CD4-positive, alpha-beta T cell treated with Interleukin-6 at 100 ng/mL for 8 hours (primary cell): ENCODE data around the gene MAEA.
"Not testable (repeated sequence)": the region's sequence is repeated elsewhere in the genome, so short reads cannot be mapped to it uniquely, and the experiment has no call there.

Source experiments
- DNase-seq: peaks from one replicate; pipeline ENCODE4 v3.0.0-alpha.2; 2020; ENCODE audit warnings: mixed read lengths, low spot score

The MAEA gene

DNA sequence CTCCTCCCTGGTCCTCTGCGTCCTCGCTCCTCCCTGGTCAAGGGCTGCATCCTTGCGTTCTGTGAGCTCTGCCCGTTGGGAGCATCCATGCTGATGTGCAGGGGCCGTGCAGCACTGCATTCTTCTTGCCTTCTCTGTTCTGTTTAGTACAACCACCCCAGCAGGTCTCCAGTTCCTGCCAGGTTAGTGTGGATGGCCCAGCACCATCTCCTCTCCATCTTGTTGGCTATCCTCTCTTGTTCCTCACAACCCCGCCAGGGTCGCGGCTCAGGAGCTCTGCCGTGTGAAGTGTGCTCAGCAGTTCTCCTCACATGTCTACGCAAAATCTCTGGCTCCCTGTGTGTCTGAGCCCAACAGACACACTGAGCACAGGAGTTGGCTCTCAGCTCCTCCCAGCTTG lies 10.4 kb upstream of the MAEA start:
- no peak for DNase-seq

DNA sequence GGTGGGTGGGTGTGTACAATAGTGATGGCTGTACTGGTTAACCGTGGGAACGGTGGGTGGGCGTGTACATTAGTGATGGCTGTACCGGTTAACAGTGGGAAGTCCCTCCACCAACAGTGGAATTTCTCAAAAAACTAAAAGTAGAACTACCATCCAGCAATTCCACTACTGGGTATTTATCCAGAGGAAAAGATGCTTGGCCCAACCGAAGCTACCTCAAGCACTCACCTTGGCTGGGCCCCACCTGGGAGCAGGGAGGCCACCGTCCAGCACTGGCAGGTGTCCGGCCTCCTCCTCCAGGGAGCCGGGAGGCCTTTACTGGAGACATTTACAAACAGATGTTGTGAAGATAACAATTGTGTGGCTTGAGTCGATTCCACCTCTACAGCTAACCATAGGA lies 6.0 kb upstream of the MAEA start:
- no peak for DNase-seq

DNA sequence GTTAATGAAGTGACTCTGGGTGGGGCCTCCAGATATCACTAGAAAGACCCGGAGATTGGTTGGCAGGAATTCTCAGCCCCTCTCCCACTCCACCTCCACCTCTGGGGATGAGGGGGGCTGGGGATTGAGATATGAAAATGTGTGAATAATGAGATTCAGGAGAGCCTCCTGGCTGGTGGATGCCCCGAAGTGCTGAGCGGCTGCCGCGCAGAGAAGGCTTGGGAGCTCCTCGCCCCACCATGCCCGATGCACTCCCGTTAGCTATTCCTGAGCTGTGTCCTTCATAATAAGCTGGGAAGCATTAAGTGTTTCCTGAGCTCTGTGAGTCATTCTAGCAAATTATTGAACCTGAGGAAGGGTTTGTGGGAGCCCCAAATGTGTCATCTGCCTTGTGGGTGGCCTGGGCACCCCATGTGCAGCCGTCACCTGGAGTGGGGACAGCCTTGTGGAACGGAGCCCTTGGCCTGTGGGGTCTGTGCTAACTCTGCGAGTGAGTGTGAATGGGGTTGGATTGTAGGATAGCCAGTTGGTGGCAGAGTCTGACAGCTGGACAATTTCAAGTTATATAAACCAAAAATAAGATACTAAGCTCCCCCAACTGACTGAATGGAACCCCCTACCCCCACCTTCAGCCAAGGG lies 4.4 kb upstream of the MAEA start:
- DNase-seq: no peak

DNA sequence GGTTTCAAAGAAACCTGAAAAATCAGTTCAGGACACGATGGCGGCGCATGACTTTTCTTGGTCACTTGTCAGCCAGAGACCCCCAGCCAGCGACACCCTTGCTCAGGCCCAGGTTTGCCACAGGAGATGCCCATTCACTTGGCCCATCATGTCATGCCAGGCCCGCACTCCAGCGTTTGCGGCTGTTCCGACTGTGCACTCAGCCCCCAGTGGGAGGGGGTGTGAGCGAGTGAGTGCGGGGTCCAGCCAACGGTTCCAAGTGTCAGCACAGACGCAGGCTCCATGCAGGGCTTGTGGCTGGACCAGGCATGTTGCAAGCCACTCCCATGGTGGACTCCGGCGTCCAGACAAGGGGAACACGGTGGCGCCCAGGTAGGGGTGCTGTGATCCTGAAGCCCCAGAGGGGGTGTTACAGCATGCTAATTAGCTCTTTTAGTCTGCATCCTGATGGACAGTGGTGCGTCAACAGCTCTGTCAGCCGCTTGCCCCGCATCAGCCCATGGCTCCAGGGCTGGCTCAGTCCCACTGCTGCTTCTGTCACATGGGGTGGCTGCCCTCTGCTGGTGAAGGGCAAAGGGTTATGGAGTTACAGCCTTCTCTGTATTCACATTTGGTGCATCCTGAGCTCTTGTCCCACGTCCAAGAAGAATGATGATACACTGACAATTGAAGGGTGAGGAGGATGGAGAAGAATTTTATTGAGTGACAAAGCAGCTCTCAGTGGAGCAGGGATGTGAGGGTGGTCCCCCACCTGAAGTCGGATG lies 3.7 kb upstream of the MAEA start:
- DNase-seq: peak; percentile 15

DNA sequence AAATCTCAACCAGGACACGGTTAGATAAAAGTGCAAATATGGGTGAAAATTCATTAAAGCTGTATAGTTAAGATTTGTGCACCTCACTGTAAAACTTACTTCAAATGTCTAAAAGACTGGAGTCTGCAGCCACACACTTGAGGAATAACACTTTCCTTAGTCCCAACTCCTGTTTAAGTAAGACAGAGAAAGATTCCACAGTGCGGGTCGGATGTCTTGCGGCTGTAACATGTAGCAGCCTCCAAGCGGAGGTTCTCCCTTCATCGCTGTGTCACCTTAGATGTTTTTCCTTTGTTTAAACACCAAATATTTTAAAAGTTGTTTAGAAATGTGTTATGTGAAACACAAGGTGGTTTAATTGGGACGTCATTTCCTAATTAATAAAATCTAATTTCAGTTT lies 905 bp upstream of the MAEA start:
- no peak for DNase-seq

DNA sequence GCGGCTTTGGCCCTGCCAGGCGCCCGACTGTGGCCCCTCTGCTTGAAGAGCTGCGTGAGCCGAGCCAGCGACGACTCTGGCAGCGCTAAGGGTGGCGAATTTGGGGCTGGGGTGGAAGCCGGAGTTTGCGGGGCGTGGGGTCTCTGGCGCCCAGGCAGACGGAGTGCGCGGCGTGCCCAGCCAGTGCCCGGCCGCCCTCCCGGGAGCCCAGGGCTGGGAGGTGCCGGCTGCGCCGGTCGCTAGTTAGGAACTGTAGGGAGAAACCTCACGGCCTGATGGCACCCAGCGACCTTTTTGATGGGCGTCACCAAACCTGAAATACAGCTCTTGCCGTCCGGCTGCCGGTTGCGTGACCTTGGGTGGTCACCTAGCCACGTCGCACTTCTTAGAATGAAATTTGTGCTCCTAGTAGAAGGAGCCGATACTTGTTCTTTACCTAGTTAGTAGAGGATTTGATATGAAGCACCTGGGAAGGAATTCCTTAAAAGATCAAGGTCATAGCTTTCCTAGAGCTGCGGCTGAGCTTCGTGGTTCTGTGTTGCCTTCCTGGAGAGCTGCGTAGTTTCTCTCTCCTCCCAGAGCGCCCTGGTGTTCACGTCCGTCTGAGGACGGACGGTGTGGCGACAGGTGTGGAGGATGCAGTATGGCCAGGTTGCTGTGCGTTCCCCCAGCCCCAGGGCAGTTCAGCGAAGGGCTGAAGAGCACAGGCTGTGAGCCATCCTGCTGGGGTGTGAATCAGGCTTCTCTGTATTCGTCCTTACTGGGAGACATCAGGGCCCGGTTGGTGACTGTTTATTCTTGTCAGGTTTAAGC lies 680 bp downstream of the MAEA start:
- no peak for DNase-seq

DNA sequence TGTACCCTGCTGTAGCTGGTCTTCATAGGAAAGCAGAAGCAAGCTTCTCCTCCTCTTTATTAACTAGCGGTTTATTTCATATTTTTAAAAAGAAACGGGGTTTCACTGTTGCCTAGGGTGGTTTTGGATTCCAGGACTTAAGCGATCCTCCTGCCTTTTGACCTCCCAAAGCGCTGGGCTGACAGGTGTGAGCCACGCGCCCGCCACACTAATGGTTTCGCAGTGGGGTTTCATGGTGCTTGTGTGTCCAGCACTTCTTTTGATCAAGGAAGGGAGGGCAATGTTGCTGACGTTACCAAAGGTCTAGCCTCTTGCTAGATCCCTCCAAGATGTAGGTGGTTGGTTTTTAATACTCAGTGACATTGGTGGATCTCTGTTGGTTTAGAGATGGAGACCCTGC lies 1.4 kb downstream of the MAEA start:
- no peak for DNase-seq

DNA sequence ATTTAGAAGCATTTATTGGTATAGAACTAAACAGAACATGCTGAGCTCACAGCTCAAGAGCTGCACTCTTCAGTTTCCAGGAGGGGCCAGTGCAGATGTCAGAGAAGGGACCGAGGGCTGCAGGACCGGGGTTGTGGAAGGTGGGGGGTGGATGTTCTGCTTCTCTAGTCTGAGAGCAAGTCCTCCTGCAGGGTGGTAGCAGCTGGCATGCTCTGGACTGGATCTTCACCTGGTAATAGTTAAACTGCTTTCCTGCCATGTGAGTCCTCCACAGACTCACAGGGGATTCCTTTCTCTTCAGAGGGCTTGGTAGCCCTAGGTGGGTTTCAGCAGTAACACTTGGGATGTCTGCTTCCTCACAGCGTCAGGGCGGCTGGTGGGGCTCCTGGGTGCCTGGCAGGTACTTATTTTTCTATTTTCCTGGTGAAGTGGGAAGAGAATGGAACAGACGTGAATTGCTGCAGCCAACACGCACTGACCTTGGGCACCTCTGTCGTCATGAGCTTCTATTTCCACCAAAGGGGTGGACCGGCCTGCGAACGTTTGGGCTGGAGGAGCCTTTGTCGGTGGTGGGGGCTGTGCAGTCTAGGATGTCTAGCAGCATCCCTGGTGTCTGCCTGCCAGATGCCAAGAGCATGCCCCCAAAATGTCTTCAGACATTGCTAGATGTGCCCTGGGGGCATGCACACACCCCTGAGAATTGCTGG lies 2.5 kb downstream of the MAEA start:
- DNase-seq: no peak

DNA sequence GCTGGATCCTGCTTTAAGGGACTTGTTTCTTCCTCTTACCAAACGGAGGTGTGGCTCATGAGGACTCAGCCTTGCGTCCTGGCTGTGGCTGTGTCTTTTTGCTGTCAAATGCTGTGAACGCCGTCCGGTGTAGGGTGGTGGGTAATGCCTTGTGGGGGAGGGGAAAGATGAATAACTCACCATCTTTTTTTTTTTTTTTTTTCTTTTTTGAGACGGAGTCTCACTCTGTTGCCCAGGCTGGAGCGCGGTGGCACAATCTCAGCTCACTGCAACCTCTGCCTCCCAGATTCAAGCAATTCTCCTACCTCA lies 3.0 kb downstream of the MAEA start:
- not testable (repeated sequence) for DNase-seq

DNA sequence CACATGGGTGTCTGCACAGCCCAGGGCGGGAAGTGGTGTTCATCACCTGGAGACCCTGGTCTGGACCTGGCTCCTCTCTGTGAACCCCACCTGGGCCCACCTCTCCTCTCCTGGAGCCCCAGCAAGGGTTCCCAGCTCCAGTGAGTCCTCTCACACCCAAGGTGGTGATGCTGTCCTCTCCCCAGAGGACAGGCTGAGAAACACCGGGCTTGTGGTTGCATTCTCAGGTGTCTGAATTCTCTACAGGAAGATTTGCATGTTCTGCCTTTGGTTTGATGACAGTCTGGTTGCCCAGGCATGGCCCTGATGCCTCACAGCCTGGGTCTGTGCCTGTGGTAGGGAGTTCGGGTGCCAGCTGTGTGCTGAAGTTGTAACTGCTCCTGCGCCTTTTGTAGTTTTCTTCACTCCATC lies 3.8 kb downstream of the MAEA start:
- no peak for DNase-seq

DNA sequence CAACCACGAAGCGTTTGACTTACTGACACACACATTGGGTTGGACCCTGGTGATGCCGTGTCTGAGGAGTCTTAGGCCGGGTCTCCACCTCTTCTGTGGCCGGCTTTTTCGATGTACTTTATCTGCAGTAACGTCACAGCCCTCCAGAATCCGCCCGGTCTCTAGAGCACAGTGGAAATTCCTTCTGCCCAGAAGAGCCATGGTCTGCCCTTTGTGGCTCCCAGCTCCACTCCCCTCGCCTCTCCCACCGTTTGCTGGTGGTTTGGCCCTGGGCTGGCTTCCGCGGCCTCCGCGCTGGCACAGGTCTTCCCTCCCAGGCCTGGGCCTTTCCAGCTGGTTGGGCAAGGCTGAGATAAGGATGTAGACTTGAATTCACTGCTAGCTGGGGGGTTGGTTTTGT lies 4.3 kb downstream of the MAEA start:
- DNase-seq: no peak

DNA sequence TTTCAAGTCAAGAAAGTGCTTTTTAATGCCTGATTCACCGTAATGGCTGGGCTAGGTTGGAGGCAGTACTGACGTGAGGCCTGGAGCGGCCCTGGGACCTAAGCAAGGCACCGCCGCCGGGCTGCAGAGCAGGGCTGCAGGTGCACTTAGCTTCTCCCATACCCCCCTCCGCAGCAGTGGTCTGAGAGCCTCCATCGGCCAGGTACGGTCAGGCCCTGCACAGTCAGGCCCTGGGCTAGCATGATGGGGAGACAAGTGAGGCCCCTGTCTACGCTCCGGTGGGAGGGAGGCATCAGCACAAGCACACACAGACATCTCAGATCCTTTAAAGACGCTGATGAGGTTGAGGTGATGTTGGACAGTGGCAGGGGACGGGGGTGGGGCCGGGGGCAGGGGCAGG lies 4.7 kb downstream of the MAEA start:
- DNase-seq: no peak

DNA sequence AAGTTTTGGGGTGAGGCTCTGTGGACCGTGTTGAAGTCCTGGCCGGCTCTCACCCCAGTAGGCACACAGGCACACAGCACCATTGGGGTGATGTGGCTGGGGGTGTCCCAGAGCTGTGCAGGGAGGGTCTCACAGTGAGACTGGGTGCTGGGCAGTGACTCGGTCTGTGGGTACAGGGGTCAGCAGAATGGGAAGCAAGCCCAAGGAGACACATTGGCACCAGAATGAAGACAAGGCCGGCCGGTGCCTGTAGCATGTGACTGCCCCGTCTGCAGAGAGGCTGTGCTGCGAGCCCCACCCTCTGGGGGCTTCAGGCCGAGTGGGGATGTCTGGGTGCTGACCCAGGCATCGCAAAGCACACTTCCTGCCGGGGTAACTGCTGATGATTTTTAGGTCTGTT lies 5.2 kb downstream of the MAEA start:
- DNase-seq: no peak

DNA sequence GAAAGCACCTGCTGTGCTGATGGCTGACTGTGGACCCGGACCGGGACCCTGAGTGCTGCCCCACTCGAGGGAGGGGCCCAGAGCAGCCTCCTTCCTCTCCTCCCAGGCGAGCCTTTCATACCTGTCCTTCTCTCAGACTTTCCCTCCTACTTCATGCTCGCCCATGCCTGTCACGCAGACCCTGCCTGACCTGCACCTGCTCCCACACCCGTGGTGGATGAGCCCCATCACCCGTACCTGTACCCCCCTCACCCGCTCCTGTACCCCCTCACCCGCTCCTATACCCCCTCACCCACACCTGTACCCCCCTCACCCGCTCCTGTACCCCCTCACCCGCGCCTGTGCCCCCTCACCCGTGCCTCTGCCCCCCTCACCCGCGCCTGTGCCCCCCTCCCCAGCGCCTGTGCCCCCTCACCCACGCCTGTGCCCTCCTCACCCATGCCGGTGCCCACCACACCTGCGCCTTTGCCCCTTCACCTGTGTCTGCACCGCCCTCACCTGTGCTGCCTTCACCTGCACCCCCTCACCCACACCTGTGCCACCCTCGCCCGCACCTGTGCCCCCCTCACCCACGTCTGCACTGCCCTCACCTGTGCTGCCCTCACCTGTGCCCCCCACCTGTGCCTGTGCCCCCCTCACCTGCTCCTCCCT lies 5.8 kb downstream of the MAEA start:
- DNase-seq: no peak

DNA sequence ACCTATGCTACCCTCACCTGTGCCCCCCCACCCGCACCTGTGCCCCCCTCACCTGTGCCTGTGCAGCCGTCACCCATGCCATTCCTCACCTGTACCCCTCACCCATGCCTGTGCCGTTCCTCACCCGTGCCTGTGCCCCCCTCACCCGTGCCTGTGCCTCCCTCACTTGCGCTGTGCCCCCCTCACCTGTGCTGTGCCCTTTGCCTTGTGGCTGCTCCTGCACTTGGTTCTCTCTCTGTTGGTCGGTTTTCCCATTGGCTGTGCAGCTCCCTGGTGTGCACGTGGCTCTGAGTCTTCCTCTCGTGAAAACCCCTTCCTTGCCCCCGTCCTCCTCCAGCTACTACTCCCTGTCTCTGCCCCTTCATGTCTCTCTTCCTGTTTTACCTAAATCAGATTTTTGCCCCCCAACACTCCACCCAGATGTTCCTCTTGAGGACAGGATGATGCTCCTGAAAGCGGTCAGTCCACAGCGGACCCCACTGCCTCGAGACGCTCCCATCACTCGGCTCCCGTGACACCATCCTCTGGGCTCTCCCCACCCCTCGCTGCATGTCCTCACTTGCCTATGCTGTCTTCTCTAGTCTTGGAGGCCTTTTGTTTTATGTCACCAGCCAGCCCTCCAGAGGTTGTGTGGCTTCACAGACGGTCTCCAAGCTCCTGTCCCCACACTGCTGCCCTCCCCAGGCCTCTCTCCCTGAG lies 6.8 kb downstream of the MAEA start:
- no peak for DNase-seq

DNA sequence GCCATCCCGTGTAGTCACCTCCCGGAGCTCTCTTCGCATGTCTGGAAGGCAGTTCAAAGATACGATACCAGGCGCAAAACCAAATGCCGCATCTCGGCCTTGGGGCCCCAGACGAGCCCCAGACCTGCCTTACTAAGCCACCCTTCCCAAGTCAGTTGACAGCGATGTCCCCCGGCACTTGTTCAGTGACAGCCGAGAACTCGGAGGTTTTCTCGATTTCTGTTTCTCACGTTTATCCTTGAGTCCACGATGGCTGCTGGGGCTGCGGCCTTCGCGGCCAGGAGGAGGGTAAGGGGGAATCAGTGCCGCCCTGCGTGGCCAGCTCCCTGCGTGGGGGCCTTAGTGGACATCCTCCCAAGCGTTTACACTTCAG lies 7.3 kb downstream of the MAEA start:
- no peak for DNase-seq

DNA sequence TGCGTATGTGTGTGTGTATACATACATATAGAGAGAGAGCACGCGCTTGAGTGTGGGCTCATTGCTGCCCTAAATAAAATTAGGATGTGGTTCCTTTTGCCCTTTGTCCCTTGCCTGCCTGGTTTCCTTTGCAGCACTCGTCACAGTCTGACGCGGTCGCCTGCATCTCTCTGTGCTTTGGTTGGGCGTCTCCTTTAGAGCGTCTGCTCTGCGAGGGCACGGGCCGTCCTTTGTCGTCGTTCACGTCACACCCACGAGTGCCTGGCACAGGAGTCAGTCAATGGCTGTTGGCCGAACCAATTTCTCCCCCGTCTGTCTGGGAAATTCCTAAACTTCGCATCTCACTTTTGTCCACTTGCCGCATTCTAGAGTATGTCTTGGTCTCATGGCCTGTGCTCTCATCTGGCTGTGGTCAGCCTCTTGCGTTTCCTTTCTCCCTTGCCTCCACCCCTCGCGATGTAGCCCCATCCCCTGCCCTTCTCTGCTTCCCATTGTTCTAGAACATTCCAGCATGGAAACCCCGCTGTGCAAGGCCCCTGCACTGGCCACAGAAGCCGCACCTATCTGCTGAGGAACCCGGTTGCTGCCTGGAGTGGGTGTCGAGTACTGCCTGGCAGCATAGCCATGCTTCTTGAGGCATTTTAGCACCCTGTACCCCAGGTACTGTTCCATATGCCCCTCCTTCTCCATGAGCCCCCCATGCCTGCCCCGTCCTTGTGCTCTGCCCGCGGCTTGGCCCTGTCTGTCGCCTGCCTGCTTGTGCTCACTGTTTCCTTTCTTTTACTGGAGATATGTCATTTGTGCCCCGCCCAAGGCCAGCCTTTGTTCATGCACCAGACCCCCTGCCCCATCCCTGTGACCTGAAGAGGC lies 8.0 kb downstream of the MAEA start:
- DNase-seq: no peak

DNA sequence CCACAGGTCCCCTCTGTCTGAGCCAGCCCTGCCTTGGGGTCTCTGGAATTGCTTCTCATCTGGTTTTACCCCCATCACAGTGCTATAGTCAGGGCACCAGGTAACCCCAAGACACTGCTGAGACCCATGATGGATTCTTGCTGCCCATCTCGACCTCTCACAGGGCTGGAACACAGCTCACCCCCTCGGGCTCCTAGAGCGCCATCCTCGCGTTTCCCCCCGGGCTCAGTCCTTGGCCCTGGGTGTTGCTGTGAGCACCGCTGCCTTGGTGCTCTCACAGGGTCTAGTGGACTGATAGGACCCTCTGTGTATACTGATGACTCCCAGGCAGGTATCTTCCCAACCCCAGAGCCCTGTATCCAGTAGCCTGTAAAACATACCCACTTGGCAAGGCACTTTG lies 8.8 kb downstream of the MAEA start:
- no peak for DNase-seq

DNA sequence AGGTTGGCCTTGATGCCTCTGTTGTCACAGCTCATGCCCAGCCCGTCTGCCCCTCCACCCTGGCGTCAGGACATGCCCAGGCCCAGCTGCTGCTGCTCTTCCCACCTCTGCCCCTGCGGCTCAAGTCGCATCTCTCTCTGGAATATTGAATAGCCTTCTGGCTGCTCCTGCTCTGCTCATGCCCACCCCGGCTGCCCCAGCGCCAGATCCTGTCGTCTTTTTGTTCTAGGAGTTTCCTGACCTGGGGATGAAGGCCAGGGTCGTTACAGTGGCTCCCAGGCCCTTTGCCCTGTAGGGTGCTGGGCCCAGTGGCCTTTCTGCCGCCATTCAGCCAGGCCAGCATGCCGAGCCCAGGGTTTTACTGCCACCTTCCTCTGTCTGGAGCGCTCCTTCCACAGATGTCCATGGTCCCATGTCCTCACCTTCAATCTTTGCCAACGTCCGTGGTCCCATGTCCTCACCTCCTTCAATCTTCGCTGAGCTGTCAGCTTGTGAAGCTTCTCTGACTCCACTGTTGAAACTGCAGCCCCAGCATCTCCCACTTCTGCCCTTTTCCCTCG lies 9.7 kb downstream of the MAEA start:
- DNase-seq: no peak
